ENCODE results near the gene TULP4. TPM values are rescaled to one million over a fixed set of nuclear protein-coding genes. Genes with fewer than 3 reads are reported as not detected.
"Not testable (repeated sequence)": the region's sequence is repeated elsewhere in the genome, so short reads cannot be mapped to it uniquely, and the experiment has no call there.

The TULP4 gene
- total and polyA plus RNA-seq, 7 experiments from 2014 or later = 33.3 to 79.0 (median 51.8) TPM

DNA sequence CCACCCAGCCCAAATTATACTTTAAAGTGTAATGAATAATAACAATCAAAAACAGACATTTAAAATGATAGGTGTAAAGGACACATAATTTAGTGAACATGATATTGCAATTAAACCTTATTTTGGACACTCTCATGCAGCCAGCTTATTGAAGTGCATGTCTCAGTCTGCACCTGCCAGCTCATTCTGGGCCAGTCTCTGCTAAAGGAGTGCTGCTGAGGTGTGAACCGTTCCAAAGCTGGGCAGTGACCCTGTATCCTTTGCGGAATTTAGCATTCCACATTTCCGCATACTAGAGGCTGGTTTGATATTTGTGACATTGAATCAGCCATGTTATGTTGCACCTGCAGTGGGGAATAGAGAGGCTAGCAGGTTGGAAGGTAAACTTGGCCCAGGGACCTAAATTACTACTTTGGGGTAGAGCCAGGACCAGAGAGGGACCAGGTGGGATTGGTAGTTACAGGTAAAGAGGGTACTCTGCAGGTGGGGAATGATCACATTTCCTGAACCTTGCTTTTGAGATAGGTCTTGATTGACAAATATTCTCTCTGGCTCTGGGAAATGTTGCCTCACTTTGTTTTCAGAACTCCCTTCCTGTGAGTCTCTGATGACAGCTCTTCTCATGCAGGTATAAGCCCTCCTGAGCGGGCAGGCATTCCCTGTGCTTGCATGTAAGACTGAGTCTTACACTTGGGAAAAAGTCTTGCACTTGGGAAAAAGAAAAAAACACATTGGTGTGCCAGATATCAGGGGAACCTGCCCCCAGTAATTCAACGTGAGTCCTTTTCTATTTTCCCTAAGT lies 26.2 kb downstream of the TULP4 start:
- POLR2A ChIA-PET = no interaction called here
- Mint-ChIP-seq H3K4me1 (peaks cover 4 to 16% (median 11%) of the 10 kb centered on the region in 7 donors), H3K27me3 (no peaks in the 10 kb centered on the region), H3K4me3 (no peak overlapping the region), H3K36me3 (peaks cover 0 to 70% (median 40%) of the 10 kb centered on the region in 5 donors), H3K27ac (peak overlapping the region in 1 of 9 donors; percentile 13), H3K9me3 (peaks cover 0 to 15% (median 0%) of the 10 kb centered on the region in 11 donors)
- Histone ChIP-seq H3K27me3 (ENCODE audit: control insufficient read depth in 2 of 2, insufficient read depth in 2 of 2, low read length in 2 of 2) (no peaks in the 10 kb centered on the region), H3K27ac (ENCODE audit: low read depth, low read length) (no peak overlapping the region), H3K9me3 (ENCODE audit: control insufficient read depth in 2 of 3, low read length in 3 of 3) (no peaks in the 10 kb centered on the region), H3K4me3 (ENCODE audit: low read length) (no peak overlapping the region), H3K36me3 (ENCODE audit: control insufficient read depth in 2 of 3, insufficient read depth in 3 of 3, low read length in 3 of 3) (no peaks in the 10 kb centered on the region), H3K4me1 (ENCODE audit: control insufficient read depth in 2 of 2, insufficient read depth in 2 of 2, low read length in 2 of 2) (peaks cover 0 to 3% of the 10 kb centered on the region in 2 donors)
- CTCF ChIA-PET = interaction anchor here (0.6 kb wide), 1 partner anchor 566 kb away, joined by 3 read pairs; no protein-coding TSS in a partner anchor
- DNase-seq (no peak), ATAC-seq (no peak)
- intact Hi-C loops (cut with micrococcal nuclease) = no loop called here

DNA sequence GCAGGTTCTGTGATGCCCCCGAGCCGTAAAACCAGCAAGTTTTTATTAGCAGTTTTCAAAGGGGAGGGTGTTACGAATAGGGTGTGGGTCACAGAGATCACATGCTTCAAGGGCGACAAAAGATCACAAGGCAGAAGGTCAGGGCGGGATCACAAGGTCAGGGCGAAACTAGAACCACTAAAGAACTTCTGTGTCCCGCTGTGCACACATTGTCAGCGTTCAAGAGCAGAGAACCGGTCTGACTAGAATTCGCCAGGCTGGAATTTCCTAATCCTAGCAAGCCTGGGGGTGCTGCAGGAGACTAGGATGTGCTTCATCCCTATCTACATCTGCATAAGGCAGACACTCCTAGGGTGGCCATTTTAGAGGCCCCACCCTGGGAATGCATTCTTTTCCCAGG lies 26.9 kb downstream of the TULP4 start:
- POLR2A ChIA-PET, ATAC-seq: not testable (repeated sequence)

DNA sequence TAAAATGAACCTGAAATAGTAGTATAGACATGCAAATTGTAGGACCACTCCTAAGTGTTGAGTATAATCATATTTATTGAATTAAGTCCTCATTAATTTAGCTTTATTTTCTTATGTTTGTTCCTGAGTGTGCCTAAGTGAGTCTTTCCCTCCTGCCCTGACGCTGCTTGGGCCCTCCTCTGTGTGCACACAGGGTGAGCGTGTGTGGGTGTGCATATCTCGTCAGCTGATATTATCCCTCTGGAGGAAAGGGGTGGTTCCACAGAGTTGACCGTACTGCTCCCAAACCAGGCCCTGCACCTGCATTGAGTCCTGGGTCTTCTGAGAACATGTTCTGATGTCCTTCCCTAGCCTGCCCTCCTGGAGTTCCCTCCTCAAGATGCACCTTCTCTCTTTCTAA lies 28.0 kb downstream of the TULP4 start:
- no peaks in the 10 kb centered on the region for H3K27me3 ChIP-seq (ENCODE audit: control insufficient read depth in 2 of 2, insufficient read depth in 2 of 2, low read length in 2 of 2)
- CTCF ChIA-PET = no interaction called here

More for the DNA sequence above, 26.9 kb downstream of the TULP4 start:
- H3K9me3 ChIP-seq (ENCODE audit: control insufficient read depth in 2 of 3, low read length in 3 of 3); H3K4me3 Mint-ChIP-seq; H3K27me3 Mint-ChIP-seq; H3K27ac ChIP-seq (ENCODE audit: low read depth, low read length); CTCF ChIA-PET; H3K27ac Mint-ChIP-seq; H3K27me3 ChIP-seq (ENCODE audit: control insufficient read depth in 2 of 2, insufficient read depth in 2 of 2, low read length in 2 of 2); intact Hi-C loops (cut with micrococcal nuclease); H3K4me3 ChIP-seq (ENCODE audit: low read length); DNase-seq; H3K4me1 ChIP-seq (ENCODE audit: control insufficient read depth in 2 of 2, insufficient read depth in 2 of 2, low read length in 2 of 2); H3K36me3 ChIP-seq (ENCODE audit: control insufficient read depth in 2 of 3, insufficient read depth in 3 of 3, low read length in 3 of 3): not testable (repeated sequence)
- peaks cover 0 to 21% (median 3%) of the 10 kb centered on the region in 11 donors for H3K9me3 Mint-ChIP-seq
- H3K36me3 Mint-ChIP-seq = peaks cover 0 to 71% (median 43%) of the 10 kb centered on the region in 5 donors
- H3K4me1 Mint-ChIP-seq = peaks cover 5 to 16% (median 10%) of the 10 kb centered on the region in 7 donors

DNA sequence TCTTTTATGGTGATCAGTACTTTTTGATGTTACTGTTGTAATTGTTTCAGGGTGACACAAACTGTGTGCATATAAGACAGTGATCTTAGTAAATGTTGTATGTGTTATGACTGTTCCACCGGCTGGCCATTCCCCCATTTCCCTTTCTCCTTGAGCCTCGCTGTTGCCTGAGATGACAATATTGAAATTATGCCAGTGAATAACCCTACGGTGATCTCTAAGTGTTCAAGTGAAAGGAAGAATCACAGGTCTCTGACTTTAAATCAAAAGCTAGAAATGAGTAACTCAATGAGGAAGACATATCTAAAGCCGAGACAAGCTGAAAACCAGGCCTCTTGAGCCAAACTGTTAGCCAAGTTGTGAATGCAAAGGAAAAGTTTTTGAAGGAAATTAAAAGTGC lies 32.3 kb downstream of the TULP4 start:
- Histone ChIP-seq H3K9me3 (ENCODE audit: control insufficient read depth in 2 of 3, low read length in 3 of 3) (peaks cover 0 to 3% (median 0%) of the 10 kb centered on the region in 3 experiments), H3K36me3 (ENCODE audit: control insufficient read depth in 2 of 3, insufficient read depth in 3 of 3, low read length in 3 of 3) (no peaks in the 10 kb centered on the region), H3K4me3 (ENCODE audit: low read length) (no peak overlapping the region), H3K27ac (ENCODE audit: low read depth, low read length) (no peak overlapping the region), H3K4me1 (ENCODE audit: control insufficient read depth in 2 of 2, insufficient read depth in 2 of 2, low read length in 2 of 2) (peaks cover 0 to 3% of the 10 kb centered on the region in 2 donors), H3K27me3 (ENCODE audit: control insufficient read depth in 2 of 2, insufficient read depth in 2 of 2, low read length in 2 of 2) (no peaks in the 10 kb centered on the region)
- ChIA-PET POLR2A (no interaction called here), CTCF (no interaction called here)
- no peak for DNase-seq
- Mint-ChIP-seq H3K27me3 (no peaks in the 10 kb centered on the region), H3K36me3 (peaks cover 4 to 68% (median 55%) of the 10 kb centered on the region in 5 donors), H3K9me3 (peaks cover 4 to 51% (median 20%) of the 10 kb centered on the region in 11 donors), H3K27ac (no peak overlapping the region), H3K4me3 (peak overlapping the region in 1 of 10 donors; percentile 30), H3K4me1 (peaks cover 0 to 15% (median 8%) of the 10 kb centered on the region in 7 donors)
- intact Hi-C loops (cut with micrococcal nuclease) = no loop called here
- no peak for ATAC-seq

More for the DNA sequence above, 28.0 kb downstream of the TULP4 start:
- Mint-ChIP-seq H3K36me3 (peaks cover 2 to 82% (median 54%) of the 10 kb centered on the region in 5 donors), H3K9me3 (peaks cover under 1 to 31% (median 10%) of the 10 kb centered on the region in 11 donors), H3K4me3 (no peak overlapping the region), H3K27ac (no peak overlapping the region), H3K4me1 (peaks cover 5 to 14% (median 11%) of the 10 kb centered on the region in 7 donors), H3K27me3 (no peaks in the 10 kb centered on the region)
- DNase-seq = no peak
- H3K4me3 ChIP-seq (ENCODE audit: low read length) = no peak overlapping the region
- H3K9me3 ChIP-seq (ENCODE audit: control insufficient read depth in 2 of 3, low read length in 3 of 3) = peaks cover 0 to under 1% (median 0%) of the 10 kb centered on the region in 3 experiments
- H3K27ac ChIP-seq (ENCODE audit: low read depth, low read length) = no peak overlapping the region
- POLR2A ChIA-PET = interaction anchor here (0.6 kb wide), 1 partner anchor 58 kb away, joined by 4 read pairs; no protein-coding TSS in a partner anchor
- H3K36me3 ChIP-seq (ENCODE audit: control insufficient read depth in 2 of 3, insufficient read depth in 3 of 3, low read length in 3 of 3) = no peaks in the 10 kb centered on the region
- intact Hi-C loops (cut with micrococcal nuclease) = no loop called here
- peaks cover 0 to 3% of the 10 kb centered on the region in 2 donors for H3K4me1 ChIP-seq (ENCODE audit: control insufficient read depth in 2 of 2, insufficient read depth in 2 of 2, low read length in 2 of 2)
- ATAC-seq = no peak

DNA sequence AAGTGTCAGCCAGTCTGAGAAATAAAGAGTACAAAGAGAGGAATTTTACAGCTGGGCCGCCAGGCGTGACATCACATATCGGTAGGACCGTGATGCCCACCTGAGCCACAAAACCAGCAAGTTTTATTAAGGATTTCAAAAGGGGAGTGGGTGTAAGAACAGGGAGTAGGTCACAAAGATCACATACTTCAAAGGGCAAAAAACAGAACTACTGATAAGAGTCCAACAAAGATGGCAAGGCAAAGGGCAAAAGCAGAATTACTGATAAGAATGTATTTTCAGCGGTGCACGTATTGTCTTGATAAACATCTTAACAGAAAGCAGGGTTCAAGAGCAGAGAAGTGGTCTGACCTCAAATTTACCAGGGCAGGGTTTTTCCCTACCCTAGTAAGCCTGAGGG lies 33.2 kb downstream of the TULP4 start:
- H3K27ac ChIP-seq (ENCODE audit: low read depth, low read length); ATAC-seq; H3K4me3 ChIP-seq (ENCODE audit: low read length); H3K36me3 ChIP-seq (ENCODE audit: control insufficient read depth in 2 of 3, insufficient read depth in 3 of 3, low read length in 3 of 3); intact Hi-C loops (cut with micrococcal nuclease); CTCF ChIA-PET; H3K27me3 Mint-ChIP-seq; H3K27me3 ChIP-seq (ENCODE audit: control insufficient read depth in 2 of 2, insufficient read depth in 2 of 2, low read length in 2 of 2); DNase-seq; H3K4me1 ChIP-seq (ENCODE audit: control insufficient read depth in 2 of 2, insufficient read depth in 2 of 2, low read length in 2 of 2); H3K4me3 Mint-ChIP-seq; H3K9me3 ChIP-seq (ENCODE audit: control insufficient read depth in 2 of 3, low read length in 3 of 3); POLR2A ChIA-PET: not testable (repeated sequence)
- Mint-ChIP-seq H3K27ac (peak overlapping the region in 2 of 9 donors; percentile 41 to 56), H3K36me3 (peaks cover 4 to 59% (median 50%) of the 10 kb centered on the region in 5 donors), H3K9me3 (peaks cover 4 to 51% (median 20%) of the 10 kb centered on the region in 11 donors), H3K4me1 (peaks cover 0 to 15% (median 8%) of the 10 kb centered on the region in 7 donors)

DNA sequence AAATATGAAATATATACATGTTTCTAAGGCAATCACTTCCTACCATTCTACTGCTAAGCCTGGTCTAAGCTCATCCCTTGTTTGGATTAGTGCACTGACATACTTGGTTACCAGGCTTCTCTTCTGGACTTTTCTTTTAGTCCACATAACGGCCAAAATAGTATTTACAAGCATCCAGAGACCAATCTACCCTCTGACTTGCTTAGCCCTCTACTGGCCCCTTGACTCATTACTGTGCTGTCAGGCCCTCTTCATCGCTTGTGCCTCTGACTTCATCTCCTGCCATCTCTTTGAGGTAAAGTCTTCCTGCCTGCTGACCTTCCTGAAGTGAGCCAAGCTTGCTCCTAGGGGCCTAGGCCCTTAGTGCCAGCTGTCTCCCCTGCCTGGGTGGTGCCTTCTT lies 35.1 kb downstream of the TULP4 start:
- POLR2A ChIA-PET = no interaction called here
- DNase-seq = no peak
- Histone ChIP-seq H3K4me1 (ENCODE audit: control insufficient read depth in 2 of 2, insufficient read depth in 2 of 2, low read length in 2 of 2) (peaks cover 0 to 3% of the 10 kb centered on the region in 2 donors), H3K27ac (ENCODE audit: low read depth, low read length) (no peak overlapping the region), H3K9me3 (ENCODE audit: control insufficient read depth in 2 of 3, low read length in 3 of 3) (peaks cover 0 to 3% (median 0%) of the 10 kb centered on the region in 3 experiments), H3K27me3 (ENCODE audit: control insufficient read depth in 2 of 2, insufficient read depth in 2 of 2, low read length in 2 of 2) (no peaks in the 10 kb centered on the region), H3K36me3 (ENCODE audit: control insufficient read depth in 2 of 3, insufficient read depth in 3 of 3, low read length in 3 of 3) (no peaks in the 10 kb centered on the region), H3K4me3 (ENCODE audit: low read length) (no peak overlapping the region)
- Mint-ChIP-seq H3K36me3 (peaks cover 4 to 44% (median 40%) of the 10 kb centered on the region in 5 donors), H3K9me3 (peaks cover 4 to 59% (median 23%) of the 10 kb centered on the region in 11 donors), H3K27me3 (no peaks in the 10 kb centered on the region), H3K4me1 (peaks cover 0 to 10% (median 5%) of the 10 kb centered on the region in 7 donors), H3K4me3 (no peak overlapping the region), H3K27ac (no peak overlapping the region)
- CTCF ChIA-PET = no interaction called here
- ATAC-seq = no peak
- intact Hi-C loops (cut with micrococcal nuclease) = no loop called here

All from naive thymus-derived CD4-positive, alpha-beta T cell (primary cell).